GF-D8 (cell line): Measurements from ENCODE around the gene CD96.

Experiments
- DNase-seq: peaks from one replicate; lab custom pipeline; 2025; lab: John Stamatoyannopoulos, UW

Gene CD96

DNA sequence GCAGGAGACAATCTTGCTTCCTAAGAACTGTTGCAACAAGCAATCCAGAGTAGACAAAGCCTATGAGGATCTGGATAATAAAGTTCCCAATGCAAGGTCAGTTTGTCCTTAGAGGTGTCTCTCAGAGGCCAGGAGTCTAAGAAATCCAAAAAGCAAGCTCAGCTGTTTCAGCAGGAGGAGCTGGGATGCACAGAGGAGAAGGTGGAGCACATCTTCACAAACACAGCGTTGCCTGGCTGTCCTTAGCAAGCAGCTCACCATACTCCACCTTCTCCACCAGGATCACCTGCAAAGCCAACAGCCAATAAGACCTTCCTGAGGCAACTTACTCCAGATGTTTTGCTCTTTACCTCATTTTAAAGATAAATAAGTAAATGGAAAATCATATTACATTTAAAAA lies 52.8 kb downstream of the CD96 start:
- DNase-seq = no peak

DNA sequence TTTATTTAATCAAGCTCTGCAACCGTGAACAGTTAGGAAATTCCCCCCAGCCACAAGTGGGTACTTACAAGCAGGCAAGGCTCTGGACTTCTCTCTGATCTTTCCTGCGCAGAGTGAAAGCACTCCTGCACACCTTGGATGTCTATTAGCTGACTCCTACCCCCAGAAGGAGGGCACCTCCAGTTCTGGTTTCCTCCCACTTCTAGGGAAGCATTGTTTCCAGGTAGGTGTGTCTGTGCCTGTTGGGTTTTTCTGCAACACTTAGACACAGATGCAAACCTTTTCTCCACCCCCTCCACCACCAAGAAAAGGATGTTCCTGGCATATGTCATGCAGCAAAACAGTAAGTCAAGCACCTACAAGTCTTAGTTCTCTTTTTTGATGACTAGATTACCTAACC lies 53.2 kb downstream of the CD96 start, which contains the start of gene ZBED2:
Gene ZBED2 (minus strand): TSS at position 115 of the 400 bp plus-strand sequence. CDS start 1,145 bp downstream, outside the sequence.
- no peak for DNase-seq

DNA sequence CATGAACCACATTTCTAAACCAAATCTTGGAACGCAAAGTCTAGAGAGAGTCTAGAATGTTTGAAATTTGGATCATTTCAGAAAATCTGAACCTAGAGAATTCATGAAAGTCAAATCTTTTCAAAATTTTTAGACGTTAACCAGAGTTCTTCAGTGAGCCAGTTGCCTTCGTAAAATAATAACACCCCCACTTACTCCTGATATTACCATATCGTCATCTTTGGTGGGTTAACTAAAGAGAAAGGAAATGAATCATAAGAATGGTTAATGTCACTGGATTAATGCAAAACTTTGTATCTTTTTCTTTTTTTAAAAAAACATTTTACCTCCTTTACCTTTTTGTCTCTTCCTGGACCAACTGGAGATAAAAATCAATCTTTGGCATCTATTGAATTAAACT lies 54.3 kb downstream of the CD96 start:
- DNase-seq = no peak

DNA sequence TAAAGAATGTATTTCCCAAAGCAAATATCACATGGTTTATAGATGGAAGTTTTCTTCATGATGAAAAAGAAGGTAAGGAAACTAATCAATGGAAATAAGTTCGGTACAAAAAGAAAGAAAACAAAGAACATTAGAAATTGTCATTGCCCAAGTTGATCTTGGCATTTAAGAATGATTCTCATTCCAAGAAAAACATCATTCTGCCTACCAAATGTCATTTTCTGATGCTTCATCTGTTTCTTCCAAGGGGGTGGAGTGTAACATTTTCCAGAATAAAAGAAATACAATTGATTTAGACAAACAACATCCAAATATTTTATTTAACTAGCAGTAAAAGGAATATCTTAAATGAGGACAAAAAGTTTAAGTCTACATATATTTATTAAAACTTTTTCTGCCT lies 56.1 kb downstream of the CD96 start:
- DNase-seq = no peak

DNA sequence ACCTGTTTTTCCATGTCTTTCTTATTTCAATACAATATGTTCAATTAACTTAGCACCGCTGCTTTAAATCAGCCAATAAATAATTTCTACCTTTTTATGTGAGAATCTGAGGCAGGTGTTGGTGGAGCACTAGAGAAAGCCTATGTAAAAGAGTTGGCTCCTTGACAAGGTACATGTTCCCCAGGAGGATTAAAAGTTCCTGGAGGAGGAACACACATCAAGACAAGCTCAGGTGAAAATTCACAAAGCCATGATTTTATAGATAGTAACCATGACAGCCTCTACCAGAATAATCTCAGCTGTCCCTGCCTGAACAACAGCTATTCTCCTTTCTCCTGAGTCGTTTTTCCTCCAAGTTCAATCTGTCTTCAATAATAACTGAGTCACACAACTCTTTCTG lies 56.6 kb downstream of the CD96 start:
- no peak for DNase-seq

DNA sequence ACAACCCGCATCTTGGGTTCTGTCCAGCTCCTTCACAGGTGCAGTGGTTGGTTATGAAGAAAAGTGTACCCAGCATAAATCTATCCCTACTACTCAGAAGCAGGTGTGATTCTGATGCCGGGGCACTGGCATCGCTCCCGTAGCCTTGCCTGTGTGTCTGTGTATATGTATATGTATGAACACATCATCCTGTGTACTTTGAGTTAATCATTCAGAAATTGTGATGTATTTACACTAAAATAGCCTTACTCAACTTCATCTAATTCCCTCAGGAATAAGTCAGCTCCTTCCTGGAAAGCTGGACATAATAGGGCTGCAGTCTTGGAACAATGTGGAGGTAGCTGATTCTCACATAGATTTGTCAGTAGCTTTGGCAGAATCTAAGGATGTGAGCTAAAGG lies 59.8 kb downstream of the CD96 start:
- DNase-seq = no peak

DNA sequence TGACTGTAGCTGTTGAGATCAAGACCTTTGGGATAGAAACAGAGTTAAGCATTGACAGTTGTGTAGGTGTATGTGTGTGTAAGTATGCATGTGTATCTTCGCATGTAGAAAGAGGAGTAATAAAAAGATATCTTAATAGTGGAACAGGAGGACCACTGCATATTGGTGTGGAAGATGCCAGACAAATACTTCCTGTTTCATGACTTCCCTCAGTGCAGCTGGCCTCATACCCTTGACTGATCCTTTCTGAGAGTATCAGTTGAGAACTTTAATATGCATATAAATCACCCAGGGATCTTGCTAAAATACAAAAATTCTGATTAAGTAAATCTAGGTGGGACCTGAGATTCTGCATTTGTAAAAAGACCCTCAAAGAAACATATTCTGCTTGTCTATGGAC lies 61.7 kb downstream of the CD96 start:
- DNase-seq = no peak

DNA sequence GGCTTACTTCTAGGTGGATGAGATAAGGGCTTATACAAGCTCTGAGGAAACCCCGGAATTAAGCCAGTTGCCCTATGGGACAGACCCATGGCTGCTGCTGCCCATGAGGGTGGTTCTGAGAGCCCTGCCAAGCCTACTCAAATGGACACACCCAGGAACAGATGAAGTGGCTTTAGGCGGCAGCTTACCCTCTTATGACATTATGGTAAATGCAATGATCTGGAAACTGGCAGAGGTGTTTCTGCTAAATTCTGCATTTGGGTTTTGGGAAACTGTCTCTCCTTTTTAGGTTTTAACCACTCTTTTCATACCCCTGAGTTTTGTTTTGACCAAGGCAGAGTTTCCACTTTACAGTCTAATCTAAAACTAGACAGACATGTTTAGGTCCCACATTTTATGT lies 62.1 kb downstream of the CD96 start:
- no peak for DNase-seq

DNA sequence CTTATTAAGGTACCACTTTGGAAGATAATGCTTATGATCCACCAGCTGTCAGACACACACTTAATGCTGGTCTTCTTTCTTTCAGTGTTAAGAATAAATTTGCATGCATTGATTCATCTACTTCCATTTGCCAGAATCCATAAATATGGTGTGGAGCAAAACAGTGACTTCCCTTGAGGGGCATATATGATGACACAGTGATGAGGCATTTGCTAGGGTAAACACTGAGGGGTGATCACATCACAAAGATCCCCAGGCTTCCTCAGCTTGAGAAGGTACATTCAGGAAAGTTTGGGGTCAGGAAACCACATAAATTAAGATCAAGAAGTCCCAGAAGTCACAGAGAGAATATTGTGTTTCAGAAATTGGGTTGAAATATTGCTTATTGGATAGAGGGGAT lies 63.0 kb downstream of the CD96 start:
- DNase-seq = no peak

DNA sequence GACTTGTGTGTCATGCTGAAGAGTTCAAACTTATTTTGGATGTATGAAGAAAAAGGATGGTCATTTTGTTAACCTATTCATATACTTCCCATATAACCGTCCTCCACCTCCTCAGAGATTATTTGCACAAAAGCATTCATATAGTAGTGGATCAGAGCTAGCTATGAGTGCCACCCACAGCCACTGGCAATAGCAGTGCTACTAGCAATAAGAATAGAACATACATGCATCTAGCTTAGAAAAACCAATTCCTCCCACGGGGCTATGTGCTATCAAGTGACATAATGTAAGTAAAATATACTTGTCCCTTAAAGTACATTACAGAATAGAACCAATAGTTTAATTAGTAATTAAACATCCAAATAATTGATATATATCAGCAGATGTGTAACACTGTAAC lies 63.5 kb downstream of the CD96 start:
- DNase-seq = no peak

DNA sequence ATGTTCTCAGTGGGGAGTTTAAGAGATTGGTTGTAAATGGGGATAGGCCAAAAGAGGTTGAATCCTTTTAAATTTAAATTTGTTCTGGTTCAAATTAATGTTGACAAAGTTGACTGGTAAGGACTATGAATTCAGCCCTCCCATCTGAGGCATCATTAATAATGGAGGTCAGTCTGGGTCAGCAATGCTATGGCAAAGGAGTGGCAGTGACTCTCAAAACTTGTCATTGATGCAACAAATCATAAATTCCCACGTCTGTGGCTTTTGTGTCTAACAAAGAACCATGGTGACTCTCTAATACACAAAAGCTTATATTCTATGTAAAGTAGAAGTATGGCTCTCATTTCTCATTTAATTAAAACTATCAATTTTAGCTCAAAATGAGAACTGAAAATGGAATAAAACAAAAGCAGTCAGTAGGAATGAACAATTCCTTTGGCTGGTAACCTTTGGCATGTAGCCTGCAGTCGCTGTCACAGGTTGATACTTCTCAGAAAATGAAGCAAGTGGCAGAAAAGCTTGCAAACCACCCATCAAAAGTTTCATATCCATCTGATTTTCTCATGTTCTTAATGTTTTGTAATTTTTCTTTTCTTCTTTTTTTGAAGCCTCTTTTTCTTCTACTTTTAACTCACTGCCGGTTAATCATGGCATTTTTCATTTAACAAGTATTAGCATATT lies 65.4 kb downstream of the CD96 start:
- no peak for DNase-seq

DNA sequence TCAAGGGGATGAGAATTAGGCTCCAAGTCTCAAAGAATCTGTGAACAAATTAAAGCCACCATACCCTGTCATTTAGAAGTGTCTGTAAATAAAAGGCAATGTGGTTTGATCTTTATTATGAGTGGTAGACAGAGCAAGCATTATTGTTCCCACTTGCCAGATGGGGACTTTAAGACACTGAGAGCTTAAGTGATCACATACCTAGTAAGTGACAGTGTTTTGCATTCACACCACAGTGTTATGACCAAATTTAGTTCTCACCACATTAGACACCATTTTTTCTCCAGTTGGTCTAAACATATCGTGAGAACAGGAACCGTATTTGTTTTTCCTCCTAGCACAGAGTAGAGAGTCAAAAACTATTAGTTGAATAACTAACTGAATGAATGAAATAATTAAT lies 66.4 kb downstream of the CD96 start:
- no peak for DNase-seq

DNA sequence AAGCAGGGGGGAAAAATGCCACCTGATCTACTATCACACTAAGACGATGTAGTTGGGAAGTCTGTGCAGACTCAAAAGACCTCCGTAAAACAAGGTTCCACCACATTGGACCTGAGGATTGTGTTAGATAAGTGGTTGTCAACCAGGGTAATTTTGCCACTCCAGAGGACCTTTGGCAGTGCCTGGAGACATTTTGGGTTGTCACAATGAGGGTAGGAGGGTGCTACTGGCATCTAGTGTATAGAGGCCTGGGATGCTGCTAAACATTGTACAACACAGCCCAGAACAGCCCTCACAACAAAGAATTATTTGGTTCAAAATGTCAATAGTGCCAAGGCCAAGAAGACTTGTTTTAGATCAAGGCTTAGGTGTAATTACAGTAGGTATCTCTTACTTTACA lies 67.7 kb downstream of the CD96 start:
- DNase-seq = no peak

DNA sequence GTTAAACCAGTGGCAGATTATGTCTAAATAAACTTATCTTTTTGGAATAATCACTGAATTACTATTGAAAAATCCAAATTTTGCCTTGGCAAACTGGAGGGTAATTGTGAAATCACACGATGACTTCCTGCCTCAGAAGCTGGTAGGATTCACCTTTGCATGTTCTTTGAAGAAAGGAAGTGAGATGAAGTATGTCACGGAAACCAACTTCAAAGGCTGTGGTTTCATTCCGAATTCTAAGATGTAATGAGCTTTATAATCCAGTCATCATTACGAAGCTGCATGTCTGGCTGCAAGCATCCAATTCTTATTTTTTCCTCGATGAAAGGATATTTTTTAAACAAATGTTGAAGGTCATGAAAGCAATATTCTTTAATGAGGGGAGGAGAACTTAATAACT lies 68.2 kb downstream of the CD96 start:
- no peak for DNase-seq

DNA sequence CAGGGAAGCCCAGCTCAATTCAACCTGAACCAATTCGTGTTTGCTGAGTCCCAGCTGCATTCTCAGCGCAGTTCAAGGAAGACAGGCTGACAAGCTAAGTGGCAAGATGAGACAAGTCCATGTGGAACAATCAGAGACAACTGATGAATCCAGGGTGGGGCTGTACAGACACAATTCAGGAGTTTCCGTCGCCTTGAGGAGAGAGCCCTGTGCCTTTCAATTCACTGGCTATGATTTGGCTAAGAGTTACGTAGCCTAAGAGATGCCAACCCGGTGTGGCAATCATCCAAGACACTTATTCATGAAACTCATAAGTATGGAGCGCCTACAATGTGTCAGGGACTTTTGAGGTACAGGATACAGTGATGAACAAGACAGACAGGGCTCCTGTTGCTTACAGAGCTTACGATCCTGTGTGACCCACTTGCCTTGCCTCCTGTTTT lies 68.6 kb downstream of the CD96 start:
- no peak for DNase-seq

DNA sequence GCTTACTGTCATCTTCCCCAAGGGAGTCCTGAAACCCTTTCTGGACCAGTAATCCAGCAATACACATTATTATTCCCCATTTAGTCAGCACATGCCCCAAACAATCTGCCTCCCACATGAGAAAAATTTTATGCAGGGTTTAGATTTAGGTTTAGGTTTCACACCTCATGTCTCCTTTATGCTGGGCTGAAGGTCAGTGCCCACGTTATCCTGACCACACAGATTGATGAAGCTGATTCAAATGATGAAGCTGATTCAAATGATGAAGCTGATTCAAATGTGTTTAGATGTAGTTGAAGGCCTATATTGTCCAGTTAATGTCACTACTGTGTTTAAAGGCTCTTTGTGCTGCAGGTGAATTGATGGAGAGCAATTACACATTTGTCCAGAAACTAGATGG lies 71.3 kb downstream of the CD96 start:
- DNase-seq = no peak

DNA sequence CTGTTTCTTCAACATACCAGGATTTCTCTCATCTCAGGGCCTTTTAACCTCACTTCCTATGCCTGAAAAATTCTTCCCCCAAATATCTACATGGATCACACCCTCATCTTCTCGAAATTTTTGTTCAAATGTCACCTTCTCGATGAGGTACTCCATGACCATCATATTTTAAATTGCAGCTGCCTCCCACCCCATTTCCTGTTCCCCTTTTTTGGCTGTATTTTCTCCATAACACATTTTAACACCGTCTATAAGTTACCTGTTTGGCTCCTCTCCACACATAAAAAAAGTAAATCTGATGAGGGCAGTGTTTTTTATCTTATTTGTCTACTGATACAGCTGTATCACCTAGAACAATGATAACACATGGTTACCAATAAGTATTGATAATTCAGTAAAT lies 73.9 kb downstream of the CD96 start:
- DNase-seq = no peak

DNA sequence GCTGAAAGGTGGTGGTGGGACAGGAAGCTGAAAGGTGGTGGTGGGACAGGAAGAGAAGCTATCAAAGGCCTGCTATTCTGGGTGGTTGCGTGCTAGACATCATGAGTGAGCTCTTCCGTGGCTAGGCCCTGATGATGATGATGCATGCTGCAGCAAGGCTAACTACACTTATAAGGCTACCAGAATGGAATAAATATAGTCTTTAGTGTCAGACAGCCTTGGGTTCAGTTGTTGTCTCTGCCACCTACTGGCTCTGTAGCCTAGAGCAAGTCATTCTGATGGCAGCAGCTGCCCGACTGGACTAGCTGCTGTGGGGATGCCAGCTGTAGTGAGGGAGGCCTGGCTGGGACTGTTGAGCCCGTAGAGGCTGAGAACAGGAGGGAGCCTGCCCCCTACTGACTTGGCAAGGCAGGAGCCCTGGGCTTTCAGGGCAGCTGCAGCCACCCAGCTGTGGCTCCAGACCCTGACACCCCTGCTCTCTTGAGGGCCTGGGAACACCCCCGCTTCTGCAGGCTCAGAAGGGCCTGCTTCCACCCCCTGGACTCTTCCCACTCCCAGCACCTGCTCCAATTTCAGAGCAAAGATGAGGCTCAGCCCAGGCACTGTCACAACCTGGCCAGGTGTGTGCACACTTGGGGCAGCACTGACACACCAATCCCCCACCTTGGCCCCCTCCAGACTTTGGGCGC lies 74.6 kb downstream of the CD96 start:
- no peak for DNase-seq

DNA sequence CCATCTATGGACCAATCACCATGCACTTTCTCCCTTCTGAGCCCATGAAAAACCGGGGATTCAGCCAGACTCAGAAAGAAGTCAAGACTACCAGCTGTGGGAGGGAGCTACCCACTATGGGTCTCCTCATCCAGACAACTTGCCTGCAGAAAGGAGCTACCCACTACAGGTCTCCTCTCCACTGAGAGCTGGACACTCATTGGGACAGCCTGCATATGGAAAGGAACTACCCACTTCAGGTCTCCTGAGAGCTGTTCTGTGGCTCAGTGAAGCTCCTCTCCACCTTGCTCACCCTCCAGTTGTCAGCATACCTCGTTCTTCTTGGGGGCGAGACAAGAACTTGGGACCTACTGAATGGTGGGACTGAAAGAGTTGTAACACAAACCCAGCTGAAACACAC lies 75.4 kb downstream of the CD96 start:
- DNase-seq = no peak

DNA sequence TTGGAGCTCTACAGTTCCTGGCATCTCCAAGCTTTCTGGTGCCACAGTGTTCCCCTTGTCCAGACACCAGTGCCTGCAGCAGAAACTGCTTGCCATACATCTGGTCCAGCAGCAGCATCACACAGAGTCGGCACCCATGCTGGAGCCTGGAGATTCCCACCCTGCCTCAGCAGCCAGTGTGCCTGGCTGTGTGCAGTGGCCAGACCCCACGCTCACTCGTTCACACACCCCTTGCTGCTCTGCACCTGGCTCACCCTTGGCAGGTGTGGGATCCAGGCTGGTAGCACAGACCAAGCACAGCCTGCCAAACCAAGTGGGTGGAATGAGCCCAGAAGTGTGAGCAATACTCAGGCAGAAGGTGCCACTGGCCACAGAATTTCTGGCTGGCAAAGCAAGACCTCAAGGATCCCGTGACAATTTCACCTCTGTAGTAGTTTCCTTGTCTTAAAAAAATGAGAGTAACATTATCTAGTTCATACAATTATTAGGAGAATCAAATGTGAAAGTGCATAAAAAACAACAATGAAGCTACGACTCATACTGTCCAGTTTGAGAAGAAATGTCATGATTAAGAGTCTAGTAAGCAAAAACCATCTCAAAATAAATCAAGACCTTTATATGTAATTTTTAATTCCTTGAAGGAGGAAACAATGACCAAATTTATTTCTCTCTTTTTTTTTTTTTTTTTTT lies 76.1 kb downstream of the CD96 start:
- no peak for DNase-seq

DNA sequence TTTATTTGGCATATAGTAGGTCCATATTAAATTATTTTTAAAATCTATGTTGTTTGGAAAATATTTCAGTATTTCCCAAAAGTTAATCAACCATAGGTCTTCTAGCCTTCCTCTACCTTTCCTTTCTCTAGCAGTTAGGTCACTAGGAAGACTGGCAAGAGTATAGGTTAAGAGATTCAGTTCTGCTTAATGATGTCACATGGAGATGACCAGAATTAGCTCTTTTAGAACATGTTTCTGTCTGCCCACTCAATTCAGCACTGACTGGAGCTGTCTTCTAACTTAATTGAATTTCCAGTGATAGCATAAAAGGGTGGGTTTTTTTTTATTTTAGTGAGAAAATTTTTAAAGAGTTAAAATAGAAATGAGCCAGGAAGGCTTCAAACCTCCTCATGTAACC lies 76.9 kb downstream of the CD96 start:
- no peak for DNase-seq

DNA sequence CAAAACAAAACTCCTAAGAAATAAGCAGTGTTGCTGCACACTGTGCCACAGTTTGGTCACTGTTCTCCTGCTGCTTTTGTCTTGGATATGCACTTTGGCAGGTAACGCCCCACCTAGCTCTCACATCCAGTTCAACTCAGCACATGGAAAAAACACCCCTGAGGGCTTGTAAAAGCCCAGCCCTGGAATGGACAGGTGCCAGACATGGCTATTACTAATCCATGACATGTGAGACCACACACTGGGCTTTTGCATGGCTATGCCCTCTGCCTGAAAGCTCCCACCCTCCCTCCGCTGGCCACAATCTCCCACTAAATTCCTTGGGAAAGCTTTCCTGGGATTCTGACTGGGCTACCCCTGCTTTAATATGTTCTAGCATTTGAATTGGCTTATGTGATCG lies 77.8 kb downstream of the CD96 start:
- no peak for DNase-seq

DNA sequence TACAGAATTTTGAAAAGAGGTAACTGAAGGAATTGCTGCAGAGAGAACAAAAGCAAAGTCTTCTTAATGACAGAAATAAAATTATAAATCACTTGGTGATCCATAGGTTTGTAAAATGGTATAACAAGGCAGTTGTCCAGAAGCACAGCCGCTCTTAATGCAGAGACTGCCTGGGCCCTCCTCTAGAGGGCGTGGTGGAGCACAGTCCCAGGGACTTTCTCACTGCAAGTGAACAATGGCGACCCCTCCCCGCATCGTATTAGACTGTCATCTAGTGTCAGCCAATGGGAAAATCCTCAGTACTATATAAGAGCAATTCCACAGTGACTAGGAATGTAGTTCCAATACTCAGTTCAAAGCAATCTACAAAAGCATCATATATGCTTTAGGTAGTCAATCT lies 79.5 kb downstream of the CD96 start:
- DNase-seq = no peak
